Fibroblast of skin of right quadriceps (primary cell): ENCODE results near the gene PARP15.
"Not testable (repeated sequence)": the region's sequence is repeated elsewhere in the genome, so short reads cannot be mapped to it uniquely, and the experiment has no call there.

Source experiments
- DNase-seq: peaks from one replicate; pipeline ENCODE4 v3.0.0-alpha.2; 2013

Gene PARP15

GRCh38 chr3:122671553-122671952, 94.1 kb downstream of the PARP15 start:
- DNase-seq: no peak

- no peak for DNase-seq
Measured at GRCh38 chr3:122674339-122674738, 96.9 kb downstream of the PARP15 start.

- DNase-seq: peak; percentile 36
Measured at GRCh38 chr3:122676759-122677158, 99.3 kb downstream of the PARP15 start.

GRCh38 chr3:122677216-122677615, 99.8 kb downstream of the PARP15 start:
- no peak for DNase-seq

- DNase-seq: no peak
Measured at GRCh38 chr3:122678506-122678905, 101.1 kb downstream of the PARP15 start.

- peak; percentile 76 for DNase-seq
Measured at GRCh38 chr3:122679085-122679881, 101.8 kb downstream of the PARP15 start.

GRCh38 chr3:122679882-122680474, 102.5 kb downstream of the PARP15 start:
- peak; percentile 7 for DNase-seq

GRCh38 chr3:122680475-122681283, 103.2 kb downstream of the PARP15 start, which contains the start of gene PARP14:
Gene PARP14, plus strand, starts transcription at chr3:122680839. Its CDS starts 45 bp downstream, at chr3:122680884.
- peak; percentile 68 for DNase-seq

GRCh38 chr3:122681284-122681973, 104.0 kb downstream of the PARP15 start:
- no peak for DNase-seq

- DNase-seq: no peak
Measured at GRCh38 chr3:122681974-122682409, 104.5 kb downstream of the PARP15 start.

- not testable (repeated sequence) for DNase-seq
Measured at GRCh38 chr3:122682778-122683411, 105.4 kb downstream of the PARP15 start.

GRCh38 chr3:122687298-122687697, 109.8 kb downstream of the PARP15 start:
- DNase-seq: no peak
